Stimulated activated naive B cell treated with anti-CD40 and anti-IgM and Interleukin-4, amounts not matched to agents 10 μg/mL and 1 μg/mL and 100 μg/mL, for 72 hours (primary cell): ENCODE measurements around the gene HELZ.
A peak's percentile ranks its signal among the peaks of the same experiment; 100 is the strongest.

Experiments used
- ATAC-seq, 2 donors: fragments of 150-1000 bp; cut with Tn5 transposase; replicated peaks; 2 replicates each; pipeline ENCODE4 v1.10.0; 2021; ENCODE audit warnings: moderate library complexity in 1 of 2
- DNase-seq: peaks from one replicate; pipeline ENCODE4 v3.0.0; 2021
- H3K27ac Mint-ChIP-seq: one replicate; pipeline ENCODE4 v1.8.0; 2022; ENCODE audit warnings: mild to moderate bottlenecking, mixed read lengths
- H3K27me3 Mint-ChIP-seq, 2 donors: one replicate each; pipeline ENCODE4 v1.8.0; 2022; ENCODE audit warnings: mixed read lengths in 2 of 2
- H3K36me3 Mint-ChIP-seq, 2 donors: one replicate each; pipeline ENCODE4 v1.8.0; 2022; ENCODE audit warnings: mixed read lengths in 2 of 2, mild to moderate bottlenecking in 1 of 2
- H3K4me1 Mint-ChIP-seq, 2 donors: one replicate each; pipeline ENCODE4 v1.8.0; 2022; ENCODE audit warnings: mixed read lengths in 2 of 2, mild to moderate bottlenecking in 1 of 2
- H3K4me3 Mint-ChIP-seq, 2 donors: one replicate each; pipeline ENCODE4 v1.8.0; 2022; ENCODE audit warnings: mild to moderate bottlenecking in 2 of 2, mixed read lengths in 2 of 2, moderate library complexity in 1 of 2
- H3K9me3 Mint-ChIP-seq, 2 donors: one replicate each; pipeline ENCODE4 v1.8.0; 2022; ENCODE audit warnings: mixed read lengths in 2 of 2, mild to moderate bottlenecking in 1 of 2

Gene HELZ

GRCh38 chr17:67058036-67058435, 187.0 kb downstream of the HELZ start:
- Mint-ChIP-seq H3K27ac (no peak overlapping the region), H3K4me1 (peaks cover 8 to 11% of the 10 kb centered on the region in 2 donors), H3K27me3 (no peaks in the 10 kb centered on the region), H3K4me3 (no peak overlapping the region), H3K9me3 (peaks cover 4 to 9% of the 10 kb centered on the region in 2 donors), H3K36me3 (peaks cover 24 to 36% of the 10 kb centered on the region in 2 donors)
- no peak for DNase-seq
- no peak for ATAC-seq

DNA sequence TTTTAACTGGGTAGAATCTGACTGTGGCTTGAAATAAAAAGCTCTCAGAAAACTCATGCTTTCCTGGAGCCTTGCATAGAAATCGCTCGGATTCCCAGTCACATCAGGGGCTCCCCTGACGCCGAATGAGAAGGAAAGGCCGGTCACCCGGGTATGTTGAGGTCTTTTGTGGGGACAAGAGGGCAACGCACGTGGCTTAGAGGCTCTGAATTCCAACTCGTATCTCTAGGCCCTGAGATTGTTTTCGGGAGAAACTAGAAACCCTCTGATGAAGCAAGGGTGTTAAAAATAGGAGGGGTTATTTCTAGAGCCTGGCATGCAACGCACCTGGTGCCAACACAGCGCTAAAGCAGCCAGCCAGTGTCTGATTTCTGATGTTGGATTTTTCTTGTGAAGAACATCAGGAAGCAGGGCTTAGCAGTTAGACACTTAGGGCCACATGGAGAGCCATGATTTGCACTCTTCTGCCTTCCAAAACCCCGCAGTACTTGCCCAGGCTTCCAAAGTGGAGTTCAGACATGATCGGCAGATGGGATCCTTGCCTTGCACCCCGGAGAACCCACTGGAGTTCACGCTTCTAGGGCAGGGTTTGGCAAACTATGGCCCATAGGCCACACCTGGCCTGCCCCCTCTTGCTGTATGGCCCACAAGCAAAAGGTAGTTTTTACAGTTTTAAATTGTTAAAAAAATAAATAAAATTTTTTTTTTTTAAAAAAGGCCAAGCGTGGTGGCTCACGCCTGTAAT, 188.1 kb downstream of the HELZ start:
- DNase-seq (no peak), ATAC-seq (no peak)
- no peak overlapping the region for H3K4me3 Mint-ChIP-seq
- H3K36me3 Mint-ChIP-seq, result peaks cover 17 to 31% of the 10 kb centered on the region in 2 donors
- no peak overlapping the region for H3K27ac Mint-ChIP-seq
- no peaks in the 10 kb centered on the region for H3K27me3 Mint-ChIP-seq
- H3K9me3 Mint-ChIP-seq, result peaks cover 4 to 9% of the 10 kb centered on the region in 2 donors
- peaks cover 8 to 11% of the 10 kb centered on the region in 2 donors for H3K4me1 Mint-ChIP-seq

GRCh38 chr17:67055811-67056745, 188.9 kb downstream of the HELZ start:
- peaks cover 8 to 11% of the 10 kb centered on the region in 2 donors for H3K4me1 Mint-ChIP-seq
- peaks cover 17 to 28% of the 10 kb centered on the region in 2 donors for H3K36me3 Mint-ChIP-seq
- ATAC-seq (peak; percentile 27 to 52), DNase-seq (no peak)
- H3K27me3 Mint-ChIP-seq, result no peaks in the 10 kb centered on the region
- H3K27ac Mint-ChIP-seq, result no peak overlapping the region
- H3K4me3 Mint-ChIP-seq, result no peak overlapping the region
- peaks cover 4 to 9% of the 10 kb centered on the region in 2 donors for H3K9me3 Mint-ChIP-seq

DNA sequence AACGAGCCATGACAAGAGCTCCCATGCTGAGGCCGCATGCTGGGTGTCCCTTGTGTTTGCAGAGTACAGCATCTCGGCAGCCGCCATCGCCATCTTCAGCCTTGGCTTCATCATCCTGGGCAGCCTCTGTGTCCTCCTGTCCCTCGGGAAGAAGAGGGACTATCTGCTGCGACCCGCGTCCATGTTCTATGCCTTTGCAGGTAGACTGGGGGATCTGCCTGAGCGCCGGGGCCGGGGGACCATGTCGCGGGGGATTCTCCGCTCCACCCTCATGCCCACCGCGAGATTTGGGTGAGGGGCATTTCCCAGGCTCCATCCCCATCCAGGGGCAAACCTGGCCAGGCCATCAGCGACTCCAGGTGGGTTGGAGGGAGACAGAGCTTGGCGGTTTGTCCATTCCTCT, 190.0 kb downstream of the HELZ start:
- Mint-ChIP-seq H3K9me3 (peaks cover 3 to 4% of the 10 kb centered on the region in 2 donors), H3K4me1 (peaks cover 8 to 11% of the 10 kb centered on the region in 2 donors), H3K36me3 (peaks cover 10 to 21% of the 10 kb centered on the region in 2 donors), H3K27ac (no peak overlapping the region), H3K4me3 (no peak overlapping the region), H3K27me3 (no peaks in the 10 kb centered on the region)
- no peak for DNase-seq
- no peak for ATAC-seq

GRCh38 chr17:67054608-67055007, 190.4 kb downstream of the HELZ start:
- no peak for ATAC-seq
- H3K9me3 Mint-ChIP-seq, result peaks cover 3 to 4% of the 10 kb centered on the region in 2 donors
- peaks cover 8 to 11% of the 10 kb centered on the region in 2 donors for H3K4me1 Mint-ChIP-seq
- no peak overlapping the region for H3K27ac Mint-ChIP-seq
- no peak for DNase-seq
- no peak overlapping the region for H3K4me3 Mint-ChIP-seq
- no peaks in the 10 kb centered on the region for H3K27me3 Mint-ChIP-seq
- H3K36me3 Mint-ChIP-seq, result peaks cover 9 to 21% of the 10 kb centered on the region in 2 donors

- H3K4me3 Mint-ChIP-seq, result no peak overlapping the region
- DNase-seq (no peak), ATAC-seq (no peak)
- no peak overlapping the region for H3K27ac Mint-ChIP-seq
- peaks cover 9 to 18% of the 10 kb centered on the region in 2 donors for H3K36me3 Mint-ChIP-seq
- no peaks in the 10 kb centered on the region for H3K27me3 Mint-ChIP-seq
- H3K9me3 Mint-ChIP-seq, result peaks cover 4 to 7% of the 10 kb centered on the region in 2 donors
- peaks cover 8 to 11% of the 10 kb centered on the region in 2 donors for H3K4me1 Mint-ChIP-seq
Measured at GRCh38 chr17:67054011-67054591, 190.9 kb downstream of the HELZ start.

- ATAC-seq (no peak), DNase-seq (no peak)
- Mint-ChIP-seq H3K27me3 (no peaks in the 10 kb centered on the region), H3K9me3 (peaks cover 10 to 12% of the 10 kb centered on the region in 2 donors), H3K27ac (no peak overlapping the region), H3K4me1 (peaks cover 8 to 11% of the 10 kb centered on the region in 2 donors), H3K4me3 (no peak overlapping the region), H3K36me3 (peaks cover 11 to 21% of the 10 kb centered on the region in 2 donors)
Measured at GRCh38 chr17:67053438-67054000, 191.5 kb downstream of the HELZ start.

DNA sequence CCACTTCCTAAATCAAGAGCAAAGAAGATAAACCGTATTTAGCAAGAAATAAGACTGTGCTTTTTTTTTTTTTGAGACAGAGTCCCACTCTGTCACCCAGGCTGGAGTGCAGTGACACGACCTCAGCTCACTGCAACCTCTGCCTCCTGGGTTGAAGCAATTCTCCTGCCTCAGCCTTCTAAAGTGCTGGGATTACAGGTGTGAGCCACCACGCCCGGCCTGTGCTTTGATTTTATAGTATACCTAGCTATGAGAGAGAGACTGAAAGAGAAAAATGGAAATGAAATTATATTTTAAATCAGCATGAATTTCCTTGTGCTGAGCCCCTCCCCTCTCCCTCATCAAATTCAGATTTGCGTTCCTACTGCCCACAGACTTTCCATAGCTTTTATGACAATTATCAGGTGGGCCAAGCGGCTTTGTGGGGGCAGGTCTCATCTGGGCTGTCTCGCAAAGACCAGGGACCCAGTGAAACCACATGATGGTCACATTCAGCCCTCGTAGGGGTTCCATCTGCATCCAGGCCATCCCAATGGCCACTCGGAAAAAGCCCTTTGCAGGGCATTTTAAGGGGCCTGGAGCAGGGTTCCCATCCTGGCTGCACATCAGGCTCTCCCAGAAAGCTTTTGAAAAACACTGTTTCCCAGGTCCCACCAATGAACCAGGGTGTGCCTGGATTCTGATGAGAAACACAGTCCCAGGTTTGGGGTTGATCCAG, 192.1 kb downstream of the HELZ start:
- ATAC-seq, result no peak
- H3K27me3 Mint-ChIP-seq, result no peaks in the 10 kb centered on the region
- peaks cover 8 to 11% of the 10 kb centered on the region in 2 donors for H3K4me1 Mint-ChIP-seq
- no peak for DNase-seq
- peaks cover 13% of the 10 kb centered on the region in 2 donors for H3K9me3 Mint-ChIP-seq
- H3K36me3 Mint-ChIP-seq, result peaks cover 12 to 20% of the 10 kb centered on the region in 2 donors
- no peak overlapping the region for H3K27ac Mint-ChIP-seq
- H3K4me3 Mint-ChIP-seq, result no peak overlapping the region

GRCh38 chr17:67051837-67052236, 193.2 kb downstream of the HELZ start:
- ATAC-seq (no peak), DNase-seq (no peak)
- Mint-ChIP-seq H3K9me3 (peaks cover 15 to 18% of the 10 kb centered on the region in 2 donors), H3K27ac (no peak overlapping the region), H3K27me3 (no peaks in the 10 kb centered on the region), H3K36me3 (peaks cover 18 to 26% of the 10 kb centered on the region in 2 donors), H3K4me3 (no peak overlapping the region), H3K4me1 (peaks cover 8 to 11% of the 10 kb centered on the region in 2 donors)

GRCh38 chr17:67051155-67051538, 193.8 kb downstream of the HELZ start:
- ATAC-seq (no peak), DNase-seq (no peak)
- H3K27me3 Mint-ChIP-seq, result no peaks in the 10 kb centered on the region
- H3K9me3 Mint-ChIP-seq, result peaks cover 14 to 17% of the 10 kb centered on the region in 2 donors
- H3K4me1 Mint-ChIP-seq, result peaks cover 1 to 4% of the 10 kb centered on the region in 2 donors
- H3K36me3 Mint-ChIP-seq, result peaks cover 11 to 23% of the 10 kb centered on the region in 2 donors
- H3K4me3 Mint-ChIP-seq, result no peak overlapping the region
- H3K27ac Mint-ChIP-seq, result no peak overlapping the region

DNA sequence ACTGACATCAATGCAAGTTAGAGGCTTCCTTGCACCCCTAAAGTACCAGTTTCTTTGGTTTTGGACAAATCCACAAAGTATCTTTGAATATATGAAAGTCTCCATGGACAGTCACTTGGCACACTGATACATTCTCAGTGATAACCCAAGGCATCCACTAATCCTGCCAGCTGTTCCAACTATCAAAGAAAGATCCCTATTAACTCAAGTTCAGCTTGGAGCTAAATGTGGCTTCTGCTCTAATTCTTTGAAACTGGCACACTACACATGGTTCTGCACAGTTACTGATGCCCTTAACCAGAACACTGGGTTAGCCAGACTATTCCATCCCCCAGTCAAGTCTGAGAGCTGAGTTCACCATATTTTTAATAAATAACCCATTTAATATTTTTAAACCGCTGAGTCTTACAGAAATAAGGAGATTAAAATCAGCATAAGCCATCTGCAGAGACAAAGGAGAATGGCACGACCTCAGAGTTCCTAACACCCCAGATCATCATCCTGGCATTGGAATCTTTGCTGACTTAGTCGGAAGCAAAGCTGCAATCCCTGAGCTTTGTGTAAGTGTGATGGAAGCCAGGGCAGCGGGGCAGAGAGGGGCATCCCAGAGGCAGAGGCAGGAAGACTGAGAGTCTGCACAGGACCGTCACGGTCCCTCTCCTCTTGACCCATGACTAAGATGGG, 194.4 kb downstream of the HELZ start:
- H3K27me3 Mint-ChIP-seq, result no peaks in the 10 kb centered on the region
- ATAC-seq (no peak), DNase-seq (no peak)
- no peak overlapping the region for H3K4me3 Mint-ChIP-seq
- peaks cover 9 to 24% of the 10 kb centered on the region in 2 donors for H3K36me3 Mint-ChIP-seq
- no peak overlapping the region for H3K27ac Mint-ChIP-seq
- peaks cover 14 to 15% of the 10 kb centered on the region in 2 donors for H3K9me3 Mint-ChIP-seq
- peaks cover 0 to 3% of the 10 kb centered on the region in 2 donors for H3K4me1 Mint-ChIP-seq

DNA sequence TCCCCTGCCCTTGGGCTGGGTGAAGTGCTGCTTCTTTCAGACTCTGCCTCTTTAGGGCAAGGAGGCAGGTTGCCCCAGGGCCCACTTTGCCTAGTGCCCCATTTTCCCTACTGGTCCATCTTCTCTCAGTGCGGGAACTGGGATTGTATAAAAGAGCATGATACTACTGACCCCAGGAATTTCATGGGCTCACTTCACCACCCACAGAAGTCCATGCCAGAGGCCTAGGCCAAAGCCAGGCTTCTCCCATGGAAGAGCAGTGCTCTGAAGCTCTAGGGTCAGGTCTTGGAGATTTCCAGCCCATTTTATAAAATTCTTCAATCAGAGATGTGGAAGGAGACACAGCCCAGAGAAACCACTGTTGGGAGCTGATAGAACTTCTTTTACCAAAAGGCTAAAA, 194.9 kb downstream of the HELZ start:
- DNase-seq (no peak), ATAC-seq (no peak)
- Mint-ChIP-seq H3K27me3 (no peaks in the 10 kb centered on the region), H3K36me3 (peaks cover 9 to 24% of the 10 kb centered on the region in 2 donors), H3K27ac (no peak overlapping the region), H3K4me1 (peaks cover 0 to 3% of the 10 kb centered on the region in 2 donors), H3K9me3 (peaks cover 14 to 15% of the 10 kb centered on the region in 2 donors), H3K4me3 (no peak overlapping the region)
